ENCODE measurements around the gene CD9.

- TF ChIP-seq ZNF384 (IDR thresholded peaks at IDR 0.05) (no peak), TARDBP (IDR thresholded peaks at IDR 0.05) (no peak), L3MBTL2 (conservative IDR thresholded peaks at IDR 0.05) (no peak), LEF1 (IDR thresholded peaks at IDR 0.05; ENCODE audit: borderline replicate concordance) (no peak), ELF4 (IDR thresholded peaks at IDR 0.05) (no peak), PKNOX1 (IDR thresholded peaks at IDR 0.05) (no peak), FOXA1 (IDR thresholded peaks at IDR 0.05) (no peak)
Measured at GRCh38 chr12:6213969-6214368, 13.8 kb downstream of the CD9 start.

Data from HEK293T (cell line).